ENCODE data around the gene KLHL6.

The KLHL6 gene

GRCh38 chr3:183502237-183503181, 53.0 kb downstream of the KLHL6 start:
- no peak for DNase-seq

- no peak for DNase-seq
These were observed 54.4 kb downstream of the KLHL6 start for GRCh38 chr3:183500981-183501704.

GRCh38 chr3:183500319-183500718, 55.2 kb downstream of the KLHL6 start:
- DNase-seq = no peak

- DNase-seq = no peak
These were observed 56.9 kb downstream of the KLHL6 start for GRCh38 chr3:183498634-183499033.

- DNase-seq = no peak
These were observed 58.2 kb downstream of the KLHL6 start for GRCh38 chr3:183497313-183497712.

GRCh38 chr3:183496311-183496710, 59.2 kb downstream of the KLHL6 start:
- DNase-seq = no peak

GRCh38 chr3:183494341-183494740, 61.2 kb downstream of the KLHL6 start:
- no peak for DNase-seq

GRCh38 chr3:183493296-183494045, 62.0 kb downstream of the KLHL6 start:
- DNase-seq = no peak

GRCh38 chr3:183492849-183493179, 62.7 kb downstream of the KLHL6 start:
- DNase-seq = no peak

GRCh38 chr3:183491923-183492848, 63.3 kb downstream of the KLHL6 start:
- no peak for DNase-seq

- no peak for DNase-seq
These were observed 64.2 kb downstream of the KLHL6 start for GRCh38 chr3:183491109-183491922.

- no peak for DNase-seq
These were observed 64.9 kb downstream of the KLHL6 start for GRCh38 chr3:183490653-183491052.

- DNase-seq = no peak
These were observed 65.3 kb downstream of the KLHL6 start for GRCh38 chr3:183490211-183490601.

GRCh38 chr3:183489455-183490210, 65.9 kb downstream of the KLHL6 start:
- no peak for DNase-seq

GRCh38 chr3:183488343-183488742, 67.2 kb downstream of the KLHL6 start:
- no peak for DNase-seq

GRCh38 chr3:183487896-183488295, 67.6 kb downstream of the KLHL6 start:
- DNase-seq = no peak

GRCh38 chr3:183487016-183487415, 68.5 kb downstream of the KLHL6 start:
- DNase-seq = no peak

- DNase-seq = no peak
These were observed 69.0 kb downstream of the KLHL6 start for GRCh38 chr3:183486472-183486871.

GRCh38 chr3:183485585-183485984, 69.9 kb downstream of the KLHL6 start:
- no peak for DNase-seq

GRCh38 chr3:183485093-183485492, 70.4 kb downstream of the KLHL6 start:
- DNase-seq = no peak
